ENCODE data around the gene BRD7.

DNA sequence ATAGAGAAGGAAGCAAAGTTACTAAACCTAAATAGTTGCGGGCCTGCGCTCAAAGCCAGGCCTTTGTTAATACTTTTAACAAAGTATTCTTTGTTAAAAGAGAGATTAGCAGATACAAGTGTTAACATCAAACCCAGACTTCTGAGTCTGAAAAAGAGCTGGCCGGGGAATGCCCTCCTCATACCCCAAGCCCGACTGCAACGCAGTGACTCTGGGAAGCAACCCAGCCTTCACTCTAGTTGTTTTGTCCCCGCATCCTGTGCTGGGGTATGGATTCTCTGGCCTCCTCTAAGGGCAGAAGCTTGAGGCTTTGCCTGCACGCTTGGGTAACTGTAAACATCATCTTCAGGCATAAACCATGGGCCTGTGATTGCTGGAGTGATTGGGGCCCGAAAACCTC is 54.1 kb downstream of the BRD7 start:
- TF ChIP-seq, protein P1, sequence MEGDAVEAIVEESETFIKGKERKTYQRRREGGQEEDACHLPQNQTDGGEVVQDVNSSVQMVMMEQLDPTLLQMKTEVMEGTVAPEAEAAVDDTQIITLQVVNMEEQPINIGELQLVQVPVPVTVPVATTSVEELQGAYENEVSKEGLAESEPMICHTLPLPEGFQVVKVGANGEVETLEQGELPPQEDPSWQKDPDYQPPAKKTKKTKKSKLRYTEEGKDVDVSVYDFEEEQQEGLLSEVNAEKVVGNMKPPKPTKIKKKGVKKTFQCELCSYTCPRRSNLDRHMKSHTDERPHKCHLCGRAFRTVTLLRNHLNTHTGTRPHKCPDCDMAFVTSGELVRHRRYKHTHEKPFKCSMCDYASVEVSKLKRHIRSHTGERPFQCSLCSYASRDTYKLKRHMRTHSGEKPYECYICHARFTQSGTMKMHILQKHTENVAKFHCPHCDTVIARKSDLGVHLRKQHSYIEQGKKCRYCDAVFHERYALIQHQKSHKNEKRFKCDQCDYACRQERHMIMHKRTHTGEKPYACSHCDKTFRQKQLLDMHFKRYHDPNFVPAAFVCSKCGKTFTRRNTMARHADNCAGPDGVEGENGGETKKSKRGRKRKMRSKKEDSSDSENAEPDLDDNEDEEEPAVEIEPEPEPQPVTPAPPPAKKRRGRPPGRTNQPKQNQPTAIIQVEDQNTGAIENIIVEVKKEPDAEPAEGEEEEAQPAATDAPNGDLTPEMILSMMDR (IDR thresholded peaks at IDR 0.05), result no peak
- TF ChIP-seq POLR2A (IDR thresholded peaks at IDR 0.05), result no peak

Data from Peyer's patch (tissue), 4 donors.